Endodermal cell (in vitro differentiated cells): ENCODE data around the gene AKAP6. TPM values are rescaled to one million over a fixed set of nuclear protein-coding genes. Genes with fewer than 3 reads are reported as not detected.

Experiments
- DNase-seq: peaks from one replicate; pipeline ENCODE4 v3.0.0-alpha.2; 2017
- H3K27ac ChIP-seq: 2 replicates; pipeline ENCODE4 v1.5.1; 2013; ENCODE audit warnings: mild to moderate bottlenecking, low read depth, low read length, moderate library complexity
- H3K27me3 ChIP-seq: 2 replicates; pipeline ENCODE4 v1.6.1; 2013; ENCODE audit warnings: mild to moderate bottlenecking, low read length, moderate library complexity; ENCODE audit not compliant: insufficient read depth, control insufficient read depth, poor library complexity, severe bottlenecking
- H3K36me3 ChIP-seq: 2 replicates; pipeline ENCODE4 v1.7.0; 2013; ENCODE audit warnings: mild to moderate bottlenecking, low read length, moderate library complexity; ENCODE audit not compliant: control insufficient read depth, insufficient read depth
- H3K4me1 ChIP-seq: one replicate; pipeline ENCODE4 v1.7.0; 2013; ENCODE audit warnings: low read length; ENCODE audit not compliant: control insufficient read depth, insufficient read depth
- H3K4me3 ChIP-seq: 2 replicates; pipeline ENCODE4 v1.5.1; 2013; ENCODE audit warnings: mild to moderate bottlenecking, low read length, moderate library complexity
- H3K9ac ChIP-seq: 2 replicates; pipeline ENCODE4 v1.6.1; 2013; ENCODE audit warnings: mild to moderate bottlenecking, low read length, moderate library complexity; ENCODE audit not compliant: poor library complexity, severe bottlenecking; ENCODE audit errors: extremely low read depth
- H3K9me3 ChIP-seq: 2 replicates; pipeline ENCODE4 v1.6.1; 2013; ENCODE audit warnings: mild to moderate bottlenecking, low read length, moderate library complexity; ENCODE audit not compliant: control insufficient read depth
- H3K27ac Mint-ChIP-seq: 2 replicates; pipeline ENCODE4 v1.8.0; 2020; ENCODE audit warnings: mixed read lengths
- H3K27me3 Mint-ChIP-seq: 2 replicates; pipeline ENCODE4 v1.8.0; 2021; ENCODE audit warnings: mild to moderate bottlenecking, mixed read lengths; ENCODE audit not compliant: insufficient read depth
- H3K36me3 Mint-ChIP-seq: 2 replicates; pipeline ENCODE4 v1.8.0; 2020; ENCODE audit warnings: low read depth, mixed read lengths
- H3K4me1 Mint-ChIP-seq: 2 replicates; pipeline ENCODE4 v1.8.0; 2020; ENCODE audit warnings: mixed read lengths
- H3K4me3 Mint-ChIP-seq: 2 replicates; pipeline ENCODE4 v1.8.0; 2020; ENCODE audit warnings: mild to moderate bottlenecking, moderate library complexity, mixed read lengths
- H3K9me3 Mint-ChIP-seq: 2 replicates; pipeline ENCODE4 v1.8.0; 2020; ENCODE audit warnings: mild to moderate bottlenecking, mixed read lengths
- CTCF ChIP-seq: fragments of 200-600 bp; sonication (generic); conservative IDR thresholded peaks from 2 replicates; pipeline ENCODE4 v1.5.0; 2021; ENCODE audit warnings: antibody characterized with exemption, mild to moderate bottlenecking
- WGBS, 2 experiments: methylation state at CpG; one replicate each; pipeline versions ENCODE4 v1.1.5 to v1.1.7; 2013; ENCODE audit warnings: missing lambda C conversion rate in 2 of 2, mixed read lengths in 1 of 2; ENCODE audit not compliant: insufficient coverage in 1 of 2, insufficient read length in 1 of 2; 5-methylcytosine and 5-hydroxymethylcytosine counted together
- total RNA-seq, 2 donors: library from RNA; stranded (reverse); fragmentation: NEBNext Ultra II Directional in 1 of 2; extraction: Animal tissue kit (Norgen Biotek cat#: 25700) in 1 of 2; gene quantifications; 2 replicates in 1 of 2; 3 replicates in 1 of 2; pipeline ENCODE4 v1.2.1, GENCODE V29; 2021

Gene AKAP6
- total RNA-seq, 2 donors from 2014 or later: 4.3 to 5.0 TPM

- Mint-ChIP-seq H3K27me3 (peaks cover 56% of the 10 kb centered on the region), H3K36me3 (no peaks in the 10 kb centered on the region), H3K4me3 (no peak overlapping the region), H3K4me1 (peaks cover 6% of the 10 kb centered on the region), H3K27ac (no peak overlapping the region), H3K9me3 (no peaks in the 10 kb centered on the region)
- Histone ChIP-seq H3K4me1 (peaks cover 7% of the 10 kb centered on the region), H3K4me3 (no peak overlapping the region), H3K27ac (no peak overlapping the region), H3K9me3 (no peaks in the 10 kb centered on the region), H3K9ac (no peak overlapping the region), H3K27me3 (peaks cover 71% of the 10 kb centered on the region), H3K36me3 (no peaks in the 10 kb centered on the region)
- no peak for DNase-seq
- TF ChIP-seq CTCF: no peak
These were observed 49.2 kb downstream of the AKAP6 start for GRCh38 chr14:32378284-32378683.

- Histone ChIP-seq H3K9me3 (no peaks in the 10 kb centered on the region), H3K4me3 (no peak overlapping the region), H3K27ac (no peak overlapping the region), H3K27me3 (peaks cover 76% of the 10 kb centered on the region), H3K36me3 (no peaks in the 10 kb centered on the region), H3K9ac (no peak overlapping the region), H3K4me1 (peaks cover 7% of the 10 kb centered on the region)
- Mint-ChIP-seq H3K4me1 (peaks cover 6% of the 10 kb centered on the region), H3K27me3 (peaks cover 67% of the 10 kb centered on the region), H3K9me3 (no peaks in the 10 kb centered on the region), H3K27ac (no peak overlapping the region), H3K4me3 (no peak overlapping the region), H3K36me3 (no peaks in the 10 kb centered on the region)
- no peak for DNase-seq
- no peak for TF ChIP-seq CTCF
- 100% methylated on average over 1 of the region's 1 CpG; no CpG with 5 or more reads in 1 of the 2 experiments for WGBS, 2 experiments
These were observed 50.3 kb downstream of the AKAP6 start for GRCh38 chr14:32379447-32379846.

GRCh38 chr14:32381869-32382268 is 52.8 kb downstream of the AKAP6 start:
- WGBS, 2 experiments: 90 to 91% methylated on average over 2 of the region's 2 CpGs
- Histone ChIP-seq H3K4me1 (peaks cover 7% of the 10 kb centered on the region), H3K27ac (no peak overlapping the region), H3K36me3 (no peaks in the 10 kb centered on the region), H3K9ac (no peak overlapping the region), H3K27me3 (peaks cover 80% of the 10 kb centered on the region), H3K4me3 (no peak overlapping the region), H3K9me3 (no peaks in the 10 kb centered on the region)
- Mint-ChIP-seq H3K4me3 (no peak overlapping the region), H3K9me3 (no peaks in the 10 kb centered on the region), H3K36me3 (no peaks in the 10 kb centered on the region), H3K27ac (no peak overlapping the region), H3K4me1 (peaks cover 6% of the 10 kb centered on the region), H3K27me3 (peaks cover 84% of the 10 kb centered on the region)
- no peak for DNase-seq
- TF ChIP-seq CTCF: no peak
